ENCODE data around the gene AFG3L2.

AFG3L2 gene

GRCh38 chr18:12352188-12352587 is 24.8 kb downstream of the AFG3L2 start:
- no peak for DNase-seq

GRCh38 chr18:12347895-12348294 is 29.1 kb downstream of the AFG3L2 start:
- no peak for DNase-seq

DNA sequence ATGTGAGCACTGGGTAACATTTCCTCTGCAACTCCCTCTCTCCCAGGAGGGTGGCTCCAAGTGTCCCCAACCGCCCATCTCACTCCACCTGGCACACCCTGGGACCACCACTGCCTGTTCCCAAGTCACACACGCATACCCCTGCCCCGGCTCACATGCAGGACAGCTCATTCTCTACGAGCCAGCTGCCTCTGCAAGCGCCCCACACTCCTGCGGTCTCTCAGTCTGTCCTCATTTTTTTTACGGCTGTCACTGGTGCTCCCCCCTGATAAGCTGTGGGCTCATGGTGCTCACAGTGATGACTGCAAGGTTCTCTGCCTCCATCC is 30.8 kb downstream of the AFG3L2 start:
- DNase-seq, result no peak

- DNase-seq, result no peak
Observed at GRCh38 chr18:12345491-12346239, 31.4 kb downstream of the AFG3L2 start.

- DNase-seq, result no peak
Observed at GRCh38 chr18:12342661-12343060, 34.4 kb downstream of the AFG3L2 start.

GRCh38 chr18:12340945-12341660 is 35.9 kb downstream of the AFG3L2 start:
- DNase-seq, result no peak

DNA sequence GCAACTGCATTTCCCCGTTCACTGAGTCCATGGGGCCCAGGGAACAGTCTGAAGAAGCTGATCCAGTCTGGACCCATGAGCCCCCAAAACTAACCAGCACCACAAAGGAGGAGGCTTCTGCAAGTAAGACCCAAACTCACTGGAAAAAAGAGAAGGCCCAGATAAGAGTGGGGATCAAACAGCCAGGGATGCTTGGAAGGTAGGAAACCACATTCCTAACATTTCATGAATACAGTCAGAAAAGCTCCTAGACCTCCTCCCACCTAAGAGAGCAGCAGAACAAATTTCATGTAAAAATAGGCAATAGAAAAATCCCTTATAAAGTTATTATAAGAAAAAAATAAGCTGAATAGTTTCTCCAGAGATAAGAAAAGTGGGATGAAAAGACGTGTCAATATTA is 38.6 kb downstream of the AFG3L2 start:
- no peak for DNase-seq

DNA sequence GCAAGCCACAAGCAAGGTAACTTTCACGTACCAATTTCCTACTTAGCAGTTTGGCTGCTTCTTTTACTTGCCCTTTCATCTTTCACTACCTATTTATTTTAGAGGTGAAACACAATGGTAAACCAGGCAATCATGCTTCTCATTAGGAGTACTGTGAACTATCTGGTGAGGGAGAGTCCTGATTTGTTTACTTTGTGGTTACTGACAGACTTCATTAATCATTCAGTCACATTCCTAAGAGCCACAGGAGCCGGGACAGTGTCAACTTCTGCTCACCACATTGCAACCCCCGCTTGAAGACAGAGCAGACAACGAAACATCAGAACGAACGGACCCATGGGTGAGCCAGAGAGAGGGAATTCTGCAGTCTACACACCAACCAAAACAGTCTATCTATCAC is 40.1 kb downstream of the AFG3L2 start:
- DNase-seq, result no peak

GRCh38 chr18:12336171-12336613 is 40.8 kb downstream of the AFG3L2 start:
- no peak for DNase-seq

- DNase-seq, result no peak
Observed at GRCh38 chr18:12335503-12335902, 41.5 kb downstream of the AFG3L2 start.

DNA sequence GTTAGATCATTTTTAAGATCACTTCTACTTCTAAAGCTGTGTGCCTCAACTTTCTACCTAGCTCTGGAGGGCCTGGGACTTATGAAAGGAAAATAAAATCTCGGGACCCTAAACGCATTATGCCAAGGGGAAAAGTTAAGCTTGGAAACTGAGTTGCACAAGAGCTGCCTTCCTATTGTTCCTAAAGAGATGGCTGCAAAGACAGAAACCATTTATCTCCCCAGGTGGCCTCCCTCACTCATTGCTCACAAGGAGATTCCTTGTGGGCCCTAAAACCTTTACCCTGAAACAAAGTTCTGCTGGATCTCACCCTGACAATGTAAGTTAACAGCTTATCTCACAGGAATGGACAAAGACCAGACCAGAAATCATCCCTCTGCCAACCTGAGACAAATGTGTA is 42.2 kb downstream of the AFG3L2 start:
- DNase-seq, result no peak

DNA sequence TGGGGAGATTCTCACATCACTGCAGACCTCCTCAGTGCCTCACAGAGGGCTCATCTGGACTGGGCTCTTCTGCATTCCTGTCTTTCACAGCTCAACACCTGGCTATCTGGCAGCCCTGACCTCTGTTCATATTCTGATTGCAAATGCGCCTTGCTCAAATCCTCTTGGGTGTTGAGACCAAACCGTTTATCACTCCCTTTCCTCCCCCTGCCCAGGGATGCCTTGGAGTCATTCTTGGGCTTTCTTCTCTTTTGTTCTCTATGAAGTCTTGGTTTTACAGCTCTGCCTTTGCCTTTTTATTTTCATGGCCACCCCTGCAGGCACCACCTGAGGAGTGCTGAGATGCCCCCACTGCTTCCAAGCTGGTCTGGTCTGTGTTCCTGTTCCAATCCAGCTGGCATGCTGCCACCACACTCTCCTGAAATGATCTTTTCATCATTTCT is 42.6 kb downstream of the AFG3L2 start:
- no peak for DNase-seq

DNA sequence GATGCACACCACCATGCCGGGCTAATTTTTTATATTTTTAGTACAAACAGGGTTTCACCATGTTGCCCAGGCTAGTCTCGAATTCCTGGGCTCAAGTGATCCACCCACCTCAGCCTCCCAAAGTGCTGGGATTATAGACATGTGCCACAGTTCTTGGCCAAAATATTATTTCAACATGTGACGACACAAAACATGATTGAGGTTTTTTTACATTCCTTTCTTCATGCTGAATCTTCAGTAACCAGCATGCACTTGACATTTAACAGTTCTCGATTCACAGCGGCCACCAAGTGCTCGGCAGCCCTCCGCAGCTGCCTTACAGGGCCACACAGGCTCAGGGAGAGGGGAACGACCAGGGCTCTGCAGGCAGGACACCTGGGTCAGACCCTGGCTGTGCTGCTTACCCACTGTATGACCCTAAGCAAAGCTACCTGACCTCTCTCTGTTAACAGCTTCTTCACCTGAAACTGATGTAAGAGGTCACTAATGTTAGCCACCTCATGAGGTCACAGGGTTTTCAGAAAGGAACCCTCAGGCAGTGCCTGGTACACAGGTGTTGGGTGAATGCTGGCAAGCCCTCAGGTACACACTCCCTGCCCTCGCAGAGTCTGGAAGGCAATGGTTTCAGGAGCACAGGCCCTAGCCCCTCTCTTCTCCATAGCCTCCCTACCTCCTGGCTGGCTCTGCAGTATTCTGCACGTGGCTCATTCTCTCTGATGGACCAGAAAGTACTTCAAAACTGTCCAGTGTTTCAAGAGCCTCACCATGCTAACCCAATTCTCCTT is 43.3 kb downstream of the AFG3L2 start:
- DNase-seq, result no peak

- DNase-seq, result no peak
Observed at GRCh38 chr18:12330766-12331165, 46.3 kb downstream of the AFG3L2 start.

DNA sequence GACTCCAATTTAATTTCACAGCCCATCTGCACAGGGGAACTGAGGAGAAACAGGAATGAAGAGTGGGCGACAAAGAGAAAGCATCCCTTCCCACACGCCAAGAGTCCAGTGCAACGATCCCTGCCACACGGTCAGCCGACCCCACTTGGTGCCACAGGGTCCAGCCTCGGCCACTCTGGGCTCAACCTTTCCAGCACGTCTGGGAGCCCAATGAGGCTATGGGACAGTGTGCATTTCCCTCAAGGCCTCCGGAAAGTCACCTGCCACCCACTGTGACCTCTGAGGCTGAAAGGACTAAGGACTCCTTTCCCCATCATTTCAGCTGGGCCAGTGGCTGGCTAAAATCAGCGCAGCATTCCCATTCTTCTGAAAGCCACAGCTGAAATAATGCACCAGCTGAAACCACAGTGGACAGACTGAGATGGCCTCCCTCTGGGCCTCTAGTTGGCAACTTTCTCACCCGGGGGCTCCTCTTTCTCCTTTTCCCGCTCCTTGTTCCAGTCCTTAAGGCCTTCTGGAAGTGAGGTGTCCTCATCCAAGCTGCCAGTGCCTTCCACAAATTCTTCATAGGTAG is 47.8 kb downstream of the AFG3L2 start:
- no peak for DNase-seq

DNA sequence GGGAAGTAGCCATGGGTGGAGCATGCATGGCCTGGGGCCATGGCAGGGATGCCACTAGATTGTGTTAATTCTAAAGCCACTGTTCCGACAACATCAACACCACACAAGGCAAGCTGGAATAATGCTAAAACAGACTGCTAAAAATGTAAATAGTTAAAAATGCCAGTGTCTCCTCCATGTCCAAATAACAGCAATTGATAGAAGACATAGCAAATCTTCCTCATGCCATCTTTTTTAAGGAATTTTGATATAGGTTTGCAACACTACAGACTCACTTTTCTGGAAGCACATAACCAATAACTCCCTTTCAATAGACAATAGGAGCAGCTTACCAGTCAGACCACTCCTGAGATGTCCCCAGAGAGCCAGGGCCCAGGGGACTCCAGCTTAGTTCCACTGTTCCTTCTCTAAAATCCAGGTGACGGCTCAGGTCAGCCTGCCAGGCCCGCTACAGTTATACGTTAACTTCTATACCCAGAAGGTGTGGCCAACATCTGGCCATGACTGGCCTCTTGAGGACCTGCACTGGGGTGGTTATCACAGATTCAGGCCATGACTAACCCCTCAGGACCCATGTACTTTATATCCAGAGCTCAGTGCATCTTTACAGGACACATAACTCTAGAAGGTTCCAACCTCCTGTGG is 48.7 kb downstream of the AFG3L2 start:
- no peak for DNase-seq

DNA sequence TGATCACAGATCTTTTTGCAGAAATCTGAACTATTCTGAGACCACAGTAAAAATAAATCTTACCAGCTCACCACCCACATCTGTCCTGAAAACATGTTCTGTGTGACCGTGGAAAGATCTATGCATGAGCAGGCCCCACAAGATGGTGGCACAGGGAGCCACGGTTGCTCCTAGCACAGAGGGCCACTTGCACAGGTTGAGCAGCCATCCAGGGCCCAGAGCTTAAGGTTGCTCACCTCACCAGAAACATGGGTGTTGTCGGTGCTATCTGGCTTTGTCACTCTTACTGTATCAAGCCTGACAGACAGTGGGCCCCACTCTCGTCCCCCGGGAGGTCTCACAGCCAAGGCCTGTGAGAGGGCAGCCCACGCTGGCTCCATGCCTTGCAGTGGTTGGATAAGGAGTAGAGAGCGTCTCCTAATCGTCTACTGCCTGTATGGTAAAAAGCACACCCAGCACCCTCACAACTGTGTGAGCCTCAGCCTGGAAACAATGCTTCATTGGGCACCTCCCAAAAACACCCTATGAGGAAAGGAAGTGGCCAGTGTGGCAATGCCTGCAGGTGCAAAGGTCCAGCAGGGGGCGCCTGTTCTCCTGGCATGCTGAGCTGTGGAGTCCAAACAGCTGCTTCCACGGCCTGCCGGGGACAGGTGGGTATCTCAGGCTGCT is 49.4 kb downstream of the AFG3L2 start:
- no peak for DNase-seq

DNA sequence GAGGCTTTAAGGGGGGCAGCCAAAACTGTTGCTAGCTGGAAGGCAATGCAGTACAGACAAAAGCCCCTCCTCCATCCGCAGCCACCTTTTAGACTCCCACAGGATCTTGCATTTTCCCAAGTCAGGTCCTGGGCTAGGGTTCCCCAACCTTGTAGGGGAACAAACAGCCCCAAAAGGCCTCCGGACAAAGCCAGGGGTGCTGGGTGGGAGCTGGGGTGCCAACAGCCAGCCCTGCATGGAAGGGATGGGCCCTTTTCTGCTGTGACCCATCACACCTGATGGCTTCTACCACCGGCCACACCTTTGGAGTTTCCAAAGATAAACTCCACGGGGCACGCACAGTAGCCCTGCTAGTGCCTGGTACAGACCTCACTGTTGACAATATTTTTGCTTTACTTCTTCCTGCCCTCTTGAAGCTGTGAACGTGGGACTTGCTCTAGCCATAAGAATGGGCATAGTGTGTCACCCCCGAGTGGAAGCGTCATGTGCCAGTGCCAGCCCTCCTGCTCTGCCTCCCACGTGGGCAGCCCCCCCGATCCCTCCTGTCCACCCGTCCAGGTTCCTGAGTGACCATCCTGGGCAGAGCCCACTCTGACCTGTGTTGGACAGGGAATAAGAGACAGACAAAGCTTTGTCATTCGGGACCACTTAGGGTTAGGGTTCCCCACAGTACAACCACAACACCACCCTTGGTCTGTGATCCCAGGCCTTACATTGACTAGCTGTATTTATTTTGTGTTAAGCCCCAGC is 50.1 kb downstream of the AFG3L2 start:
- no peak for DNase-seq

- DNase-seq, result no peak
Observed at GRCh38 chr18:12325726-12326245, 51.2 kb downstream of the AFG3L2 start.

DNA sequence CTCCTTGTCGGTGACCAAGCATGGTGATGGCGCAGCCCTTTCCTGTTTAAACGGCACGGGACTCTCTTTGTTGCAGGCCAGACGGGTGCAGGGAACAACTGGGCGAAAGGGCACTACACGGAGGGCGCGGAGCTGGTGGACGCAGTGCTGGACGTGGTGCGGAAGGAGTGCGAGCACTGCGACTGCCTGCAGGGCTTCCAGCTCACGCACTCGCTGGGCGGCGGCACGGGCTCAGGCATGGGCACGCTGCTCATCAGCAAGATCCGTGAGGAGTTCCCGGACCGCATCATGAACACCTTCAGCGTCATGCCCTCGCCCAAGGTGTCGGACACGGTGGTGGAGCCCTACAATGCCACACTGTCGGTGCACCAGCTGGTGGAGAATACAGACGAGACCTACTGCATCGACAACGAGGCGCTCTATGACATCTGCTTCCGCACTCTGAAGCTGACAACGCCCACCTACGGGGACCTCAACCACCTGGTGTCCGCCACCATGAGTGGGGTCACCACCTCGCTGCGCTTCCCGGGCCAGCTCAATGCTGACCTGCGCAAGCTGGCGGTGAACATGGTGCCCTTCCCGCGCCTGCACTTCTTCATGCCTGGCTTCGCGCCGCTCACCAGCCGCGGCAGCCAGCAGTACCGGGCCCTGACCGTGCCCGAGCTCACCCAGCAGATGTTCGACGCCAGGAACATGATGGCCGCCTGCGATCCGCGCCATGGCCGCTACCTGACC is 51.9 kb downstream of the AFG3L2 start:
- no peak for DNase-seq

- DNase-seq, result no peak
Observed at GRCh38 chr18:12321333-12321732, 55.7 kb downstream of the AFG3L2 start.

Measured in NCI-H1436 treated with DMSO at 0.1 percent for 48 hours (cell line).